T follicular helper cell (primary cell): ENCODE results near the gene RGS9.

ENCODE experiments used
- DNase-seq: peaks from one replicate; pipeline ENCODE4 v3.0.0-alpha.2; 2020; ENCODE audit warnings: low read depth

The RGS9 gene

DNA sequence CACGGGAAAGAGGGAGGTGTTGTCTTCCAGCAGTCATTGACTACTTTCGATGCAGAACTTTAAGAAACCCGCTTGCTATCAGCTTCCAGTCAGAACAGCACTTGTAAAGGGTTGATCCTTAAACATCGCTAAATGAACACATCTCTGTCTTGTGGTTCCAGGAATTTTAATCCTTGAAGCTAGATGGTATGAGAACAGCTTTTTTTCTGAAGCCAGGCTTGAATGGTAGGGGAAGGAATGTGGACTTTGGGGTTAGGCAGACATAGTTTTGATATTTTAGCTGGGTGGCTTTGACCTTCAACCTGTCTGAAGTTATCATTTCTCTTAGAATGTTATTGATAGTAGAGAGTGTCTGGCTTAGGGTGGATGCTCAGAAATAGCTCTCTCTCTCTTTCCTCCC lies 81.1 kb downstream of the RGS9 start:
- no peak for DNase-seq

DNA sequence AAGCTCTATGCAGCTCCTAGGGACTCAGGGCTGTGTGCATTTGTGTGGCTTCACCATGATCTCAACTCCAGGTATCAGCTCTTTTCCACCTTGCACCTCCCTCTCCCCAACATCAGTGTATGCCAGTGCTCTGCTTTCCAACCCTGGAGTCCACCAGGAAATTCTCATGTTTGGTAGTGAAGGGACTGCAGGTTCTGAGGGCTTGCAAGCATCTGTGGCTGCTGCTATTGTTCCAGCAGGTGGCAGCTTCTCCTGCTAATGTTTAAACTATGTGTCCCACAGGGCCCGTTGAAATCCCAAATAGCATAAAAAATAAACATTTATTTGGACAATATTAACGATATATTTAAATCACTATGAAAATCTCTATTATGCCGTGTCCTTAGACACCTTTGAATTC lies 82.0 kb downstream of the RGS9 start:
- DNase-seq: no peak

DNA sequence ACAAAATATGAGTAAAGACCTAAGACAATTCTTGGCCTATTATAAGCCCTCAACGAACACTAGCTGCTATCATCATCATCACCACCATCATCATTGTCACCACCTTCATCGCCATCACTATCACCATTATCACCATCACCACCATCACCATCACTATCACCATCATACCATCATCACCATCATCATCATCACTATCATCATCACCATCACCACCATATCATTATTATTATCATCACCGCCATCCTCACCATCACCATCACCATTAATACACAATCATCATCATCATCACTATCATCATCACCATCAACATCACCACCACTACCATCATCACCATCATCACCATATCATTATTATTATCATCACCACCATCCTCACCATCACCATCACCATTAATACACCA lies 82.5 kb downstream of the RGS9 start:
- DNase-seq: no peak

DNA sequence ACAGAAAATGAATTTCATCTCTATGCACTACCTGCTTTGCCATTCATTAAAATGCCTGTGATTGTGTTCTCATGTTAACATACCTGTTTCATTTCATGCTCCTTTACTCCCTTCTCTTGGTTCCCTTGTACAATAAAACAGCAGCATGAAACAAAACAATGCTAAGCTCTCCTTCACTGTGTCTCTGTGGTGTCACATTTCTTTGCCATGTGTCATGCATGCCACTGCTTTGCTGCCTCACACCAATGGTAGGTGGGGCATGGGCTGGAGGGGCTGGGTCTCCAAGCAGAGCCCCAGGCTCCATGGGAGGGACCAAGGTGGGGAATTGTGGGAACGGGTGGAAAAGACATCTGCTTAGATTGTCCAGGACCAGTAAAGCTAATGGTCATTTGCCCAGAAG lies 83.6 kb downstream of the RGS9 start:
- DNase-seq: no peak

DNA sequence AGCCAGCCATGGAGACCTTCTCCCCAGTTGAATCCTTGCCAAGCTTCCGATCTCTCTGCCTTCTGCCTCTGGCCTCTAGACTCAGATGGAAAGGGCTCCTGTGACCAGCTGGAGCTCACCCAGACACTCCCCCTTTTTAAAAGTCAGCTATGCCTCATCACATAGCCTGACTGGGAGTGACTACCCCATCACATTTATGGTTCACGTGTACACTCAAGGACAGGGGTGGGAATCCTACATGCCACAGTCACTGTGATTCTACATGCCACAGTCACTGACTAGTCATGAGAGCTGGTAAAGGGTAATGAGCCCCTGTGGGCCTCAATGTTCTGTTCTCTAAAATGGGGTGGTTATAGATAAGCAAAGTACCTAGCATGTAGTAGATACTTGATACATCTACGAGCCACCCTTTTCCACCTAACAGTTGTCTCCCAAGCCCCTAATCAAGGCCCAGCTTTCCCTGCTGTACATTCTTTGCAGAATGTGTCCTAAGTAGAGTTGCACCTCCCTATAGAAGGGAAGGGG lies 85.1 kb downstream of the RGS9 start:
- DNase-seq: no peak

DNA sequence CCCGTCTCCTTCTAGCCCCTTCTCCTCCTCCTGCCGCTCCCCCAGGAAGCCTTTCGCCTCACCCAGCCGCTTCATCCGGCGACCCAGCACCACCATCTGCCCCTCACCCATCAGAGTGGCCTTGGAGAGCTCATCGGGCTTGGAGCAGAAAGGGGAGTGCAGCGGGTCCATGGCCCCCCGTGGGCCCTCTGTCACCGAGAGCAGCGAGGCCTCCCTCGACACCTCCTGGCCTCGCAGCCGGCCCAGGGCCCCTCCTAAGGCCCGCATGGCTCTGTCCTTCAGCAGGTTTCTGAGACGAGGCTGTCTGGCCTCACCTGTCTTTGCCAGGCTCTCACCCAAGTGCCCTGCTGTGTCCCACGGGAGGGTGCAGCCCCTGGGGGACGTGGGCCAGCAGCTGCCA lies 87.9 kb downstream of the RGS9 start:
- DNase-seq: no peak

DNA sequence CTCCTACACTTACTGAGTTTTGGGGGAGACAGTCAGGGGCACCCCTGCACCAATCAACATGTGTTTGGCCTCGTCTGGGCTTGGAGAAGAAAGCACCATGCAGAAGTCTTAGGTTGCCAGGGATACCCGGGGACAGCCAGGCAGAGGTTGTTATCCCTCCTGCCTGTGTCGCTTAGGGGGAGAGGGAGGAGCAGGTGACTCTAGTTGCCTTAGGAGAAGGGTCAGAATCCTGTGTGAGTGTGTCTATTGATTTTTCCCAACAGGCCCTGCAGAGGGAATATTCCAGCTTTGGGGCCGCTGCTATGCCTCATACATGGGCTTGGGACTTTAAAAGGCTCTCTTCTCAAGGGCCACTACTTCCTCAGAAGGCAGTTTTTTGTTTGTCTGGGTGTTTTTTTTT lies 89.1 kb downstream of the RGS9 start:
- DNase-seq: no peak

DNA sequence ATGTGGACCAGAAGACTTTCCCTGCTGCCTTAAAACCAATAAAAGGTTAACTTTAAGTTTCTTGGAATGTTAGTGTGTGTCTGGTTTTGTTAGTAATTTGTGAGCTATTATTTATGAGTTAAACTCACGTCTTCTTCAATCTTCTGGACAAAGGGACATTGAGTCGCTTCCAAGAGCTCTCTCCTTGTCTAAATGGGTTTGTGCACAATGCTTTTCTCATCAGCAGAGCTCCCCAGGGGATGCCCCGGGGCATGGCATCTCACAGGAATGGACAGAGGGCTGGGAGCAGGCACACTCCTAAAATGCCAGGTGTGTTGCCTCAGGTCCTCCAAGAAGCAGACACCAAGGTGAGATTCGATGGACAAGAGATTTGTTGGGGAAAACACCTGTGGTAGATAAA lies 90.5 kb downstream of the RGS9 start:
- DNase-seq: no peak

DNA sequence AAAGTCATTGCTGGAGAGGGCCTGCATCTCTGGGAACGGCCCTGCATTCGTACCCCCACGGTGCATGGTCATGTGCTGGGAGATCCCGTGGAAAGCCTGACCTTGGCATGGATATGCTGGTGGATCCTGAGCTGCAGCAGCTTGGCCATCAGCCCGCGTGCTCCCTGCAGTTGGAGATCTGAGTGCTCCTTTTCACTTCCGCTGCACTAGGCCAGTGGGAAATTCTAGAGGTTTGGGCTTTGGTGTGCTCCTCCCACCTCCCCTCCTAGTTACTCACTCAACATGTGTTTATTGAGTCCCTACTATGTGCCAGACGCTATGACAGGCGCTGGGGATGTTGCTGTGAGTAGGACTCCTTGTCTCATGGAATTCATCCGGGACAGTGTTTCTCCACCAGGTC lies 91.1 kb downstream of the RGS9 start:
- DNase-seq: no peak

DNA sequence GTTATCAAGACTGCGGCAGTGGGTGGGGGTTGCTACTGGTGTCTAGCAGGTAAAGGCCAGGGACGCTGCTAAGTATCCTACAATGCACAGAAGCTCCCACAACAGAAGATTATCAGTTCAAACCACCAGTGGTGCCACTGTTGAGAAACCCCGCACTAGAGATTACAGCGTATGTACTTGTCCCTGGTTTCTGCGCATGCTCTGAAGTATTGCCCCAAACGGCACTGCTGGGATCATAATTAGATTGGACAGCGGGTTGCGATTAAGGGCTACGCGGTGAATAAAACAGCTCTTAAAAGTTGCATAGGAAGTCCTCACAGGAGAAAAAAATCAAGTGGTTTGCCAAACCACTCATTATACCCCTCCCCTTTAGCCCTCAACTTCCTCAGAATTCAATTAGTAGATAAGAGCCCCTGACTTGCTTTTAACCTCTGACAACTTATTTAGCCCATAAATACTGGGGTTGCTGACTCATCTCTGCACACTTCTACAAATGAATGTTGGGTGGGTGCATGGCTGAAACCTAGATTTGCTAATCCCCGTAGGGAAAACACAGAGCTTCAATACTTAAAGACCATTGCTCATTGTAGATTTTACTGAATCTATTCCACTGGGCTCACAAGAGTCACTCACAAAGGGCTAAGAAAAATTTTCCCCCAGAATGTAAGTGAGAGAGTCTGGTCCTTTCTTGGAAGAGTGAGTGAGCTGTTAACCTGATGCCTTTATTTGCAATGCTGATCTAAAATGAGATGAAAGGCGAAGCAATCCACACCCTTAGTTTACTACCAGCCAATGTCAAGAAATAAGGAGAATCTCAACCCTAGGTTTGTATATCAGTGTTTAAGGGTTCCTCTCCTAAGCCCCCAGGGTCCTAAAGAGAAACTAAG lies 91.8 kb downstream of the RGS9 start:
- DNase-seq: no peak

DNA sequence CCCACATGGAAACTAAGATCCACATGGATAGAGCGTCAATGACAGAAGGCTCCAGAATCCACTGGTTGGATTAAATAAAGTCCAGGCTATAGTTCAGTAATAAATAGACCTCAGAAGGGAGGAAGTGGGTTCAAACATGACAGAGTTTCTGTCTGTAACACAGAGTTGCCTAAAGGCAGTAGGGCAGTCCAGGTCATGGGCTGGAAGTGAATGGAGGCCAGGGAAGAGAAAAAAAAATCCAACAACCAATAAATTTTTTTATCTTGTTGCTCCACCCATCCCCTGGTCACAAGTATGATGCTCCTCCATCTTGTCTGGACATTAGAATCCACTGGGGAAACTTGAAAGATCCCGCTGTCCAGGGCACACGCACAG lies 92.4 kb downstream of the RGS9 start:
- DNase-seq: no peak

DNA sequence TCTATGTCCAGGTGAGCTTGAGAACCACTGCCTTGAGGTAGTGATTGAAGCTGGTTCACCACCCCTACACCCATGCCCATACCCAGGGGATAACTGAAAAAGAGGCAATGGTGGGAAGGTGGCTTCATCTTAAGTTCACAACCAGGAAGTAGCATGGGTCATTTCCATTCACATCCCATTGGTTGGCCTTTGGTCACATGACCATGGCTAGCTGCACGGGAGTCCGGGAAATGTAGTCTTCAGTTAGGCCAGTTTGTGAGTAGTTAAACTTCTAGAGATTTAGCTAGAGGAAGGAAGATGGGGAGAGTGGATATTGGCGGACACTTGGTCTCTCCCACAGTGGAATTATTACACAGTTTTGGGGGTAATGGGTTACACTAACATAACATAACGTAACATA lies 92.9 kb downstream of the RGS9 start:
- no peak for DNase-seq

DNA sequence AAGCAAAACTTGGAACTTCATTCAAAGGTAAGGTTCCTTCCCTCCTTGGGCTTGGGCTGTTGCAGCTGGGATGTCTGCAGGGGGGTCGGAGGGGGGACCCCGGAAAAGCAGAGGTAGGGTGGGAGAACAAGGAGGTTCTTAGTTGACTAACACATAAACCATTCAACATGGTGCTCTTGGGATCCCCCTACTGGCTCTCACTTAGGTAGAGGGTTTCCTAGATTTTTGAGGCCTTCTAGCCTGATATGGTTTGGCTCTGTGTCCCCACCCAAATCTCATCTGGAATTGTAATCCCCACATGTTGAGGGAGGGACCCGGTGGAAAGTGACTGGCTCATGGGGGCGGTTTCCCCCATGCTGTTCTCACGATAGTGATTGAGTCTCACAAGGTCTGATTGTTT lies 93.9 kb downstream of the RGS9 start:
- DNase-seq: no peak

DNA sequence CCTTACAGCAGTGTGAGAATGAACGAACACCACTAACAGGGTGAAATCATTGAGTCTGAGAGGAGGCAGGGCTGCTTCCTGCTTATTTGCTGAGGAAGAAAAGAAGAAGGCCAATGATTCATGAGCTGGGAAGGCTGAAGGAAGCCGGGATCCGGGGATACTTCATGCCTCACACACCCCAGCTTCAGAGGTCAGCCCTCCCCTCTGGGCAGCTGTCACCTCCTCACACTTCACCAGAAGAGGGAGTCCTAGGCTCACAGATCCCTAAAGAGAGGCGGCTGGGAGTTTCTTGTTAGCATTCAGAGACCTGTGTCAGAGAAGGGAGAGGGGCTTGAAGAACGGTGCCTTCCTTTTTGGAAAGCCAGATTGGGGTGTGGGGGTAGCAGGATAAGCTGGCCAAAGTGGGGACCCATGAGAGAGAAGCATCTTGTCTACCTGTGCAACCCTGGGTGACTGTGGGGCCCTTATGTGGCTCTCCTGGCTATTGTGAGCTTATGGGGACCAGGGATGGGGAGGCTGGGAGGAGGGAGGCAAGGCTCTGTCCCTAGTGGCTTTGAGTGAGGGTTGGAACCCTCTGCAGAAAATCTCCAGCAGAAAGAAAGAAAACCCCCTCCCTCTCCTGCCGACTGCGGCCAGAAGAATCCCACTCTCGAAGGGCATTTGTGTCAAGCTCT lies 94.6 kb downstream of the RGS9 start:
- no peak for DNase-seq

DNA sequence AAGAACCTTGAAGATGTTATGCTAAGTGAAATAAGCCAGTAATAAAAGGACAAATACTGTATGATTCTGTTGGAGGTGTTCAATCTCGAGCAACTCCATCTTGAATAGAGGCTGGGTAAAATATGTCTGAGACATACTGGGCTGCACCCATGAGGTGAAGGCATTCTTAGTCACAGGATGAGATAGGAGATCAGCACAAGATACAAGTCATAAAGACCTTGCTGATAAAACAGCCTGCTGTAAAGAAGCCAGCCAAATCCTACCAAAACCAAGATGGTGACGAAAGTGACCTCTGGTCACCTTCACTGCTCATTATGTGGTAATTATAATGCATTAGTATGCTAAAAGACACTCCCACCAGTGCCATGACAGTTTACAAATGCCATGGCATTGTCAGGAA lies 98.1 kb downstream of the RGS9 start:
- no peak for DNase-seq

DNA sequence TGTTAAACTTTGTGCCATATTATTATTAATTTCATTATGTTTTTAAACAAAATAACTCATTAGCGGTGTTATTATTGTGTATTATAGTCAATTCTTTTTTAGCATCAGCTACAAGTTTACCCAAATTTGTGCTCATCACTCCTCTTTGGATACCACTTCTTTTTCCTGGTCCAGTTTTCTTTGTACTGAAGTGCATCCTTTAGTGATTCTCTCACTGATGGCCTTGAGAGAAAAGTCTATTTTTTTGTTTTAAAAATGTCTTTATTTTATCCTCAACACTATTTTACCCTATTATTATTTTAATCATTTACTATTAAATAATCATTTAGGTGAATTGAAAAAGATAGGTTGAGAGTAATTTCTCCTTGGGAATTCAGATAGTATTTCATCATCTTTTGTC lies 99.2 kb downstream of the RGS9 start:
- no peak for DNase-seq

DNA sequence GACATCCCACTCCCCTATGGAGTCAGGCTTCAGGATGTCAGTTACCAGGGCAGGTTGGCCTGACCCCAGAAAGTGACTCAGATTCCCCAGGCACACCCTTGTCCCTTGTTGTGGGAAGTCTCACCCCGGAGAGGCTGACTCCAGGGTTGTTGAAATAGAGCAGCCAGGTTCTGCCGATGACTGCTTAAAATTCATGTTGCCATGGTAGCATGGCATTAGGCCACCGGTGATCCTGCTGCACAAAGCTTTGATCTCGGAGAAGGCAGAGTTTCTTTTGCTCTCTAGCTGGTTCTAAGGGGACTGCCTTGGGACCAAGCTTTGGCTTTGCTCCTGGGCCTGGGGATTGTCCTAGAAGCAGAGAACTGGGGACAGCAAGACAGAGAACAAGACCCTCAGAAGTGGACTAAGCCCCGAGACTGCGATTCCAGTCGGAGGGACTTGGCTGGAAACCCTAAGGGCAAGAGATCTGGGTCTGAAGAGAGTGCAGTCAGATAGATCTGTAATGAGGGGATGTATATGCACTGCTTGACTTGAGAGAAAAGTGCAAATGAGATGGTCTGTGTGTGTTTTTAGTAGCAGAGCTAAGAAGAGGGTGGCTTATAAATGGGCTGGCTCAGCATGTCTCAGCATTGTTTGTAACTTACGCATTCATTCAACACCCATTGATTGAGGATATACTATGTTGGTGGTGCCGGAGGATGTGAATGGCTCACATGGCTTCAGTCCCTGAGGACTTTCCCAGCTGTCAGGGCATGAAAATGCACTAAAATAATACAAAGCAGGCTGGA lies 106.9 kb downstream of the RGS9 start:
- DNase-seq: no peak

DNA sequence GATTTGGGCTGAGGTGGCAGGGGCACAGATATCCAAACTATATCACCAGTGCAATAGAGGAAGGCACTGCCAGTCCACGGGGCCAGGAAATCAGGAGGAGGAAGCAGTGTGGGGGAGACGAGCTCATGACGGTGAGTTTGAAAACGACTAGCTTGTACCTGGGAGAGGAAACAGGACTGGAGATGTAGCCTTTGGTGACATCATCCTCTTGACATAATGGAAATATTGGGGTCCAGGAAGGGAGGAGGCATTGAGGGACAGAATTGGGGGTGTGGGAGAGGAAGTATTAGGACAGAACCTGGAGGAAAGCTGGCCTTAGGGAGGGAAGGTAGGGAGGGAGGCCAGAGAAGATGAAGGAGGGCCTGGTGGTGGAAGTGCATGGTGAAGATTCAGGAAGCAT lies 109.1 kb downstream of the RGS9 start:
- DNase-seq: no peak

DNA sequence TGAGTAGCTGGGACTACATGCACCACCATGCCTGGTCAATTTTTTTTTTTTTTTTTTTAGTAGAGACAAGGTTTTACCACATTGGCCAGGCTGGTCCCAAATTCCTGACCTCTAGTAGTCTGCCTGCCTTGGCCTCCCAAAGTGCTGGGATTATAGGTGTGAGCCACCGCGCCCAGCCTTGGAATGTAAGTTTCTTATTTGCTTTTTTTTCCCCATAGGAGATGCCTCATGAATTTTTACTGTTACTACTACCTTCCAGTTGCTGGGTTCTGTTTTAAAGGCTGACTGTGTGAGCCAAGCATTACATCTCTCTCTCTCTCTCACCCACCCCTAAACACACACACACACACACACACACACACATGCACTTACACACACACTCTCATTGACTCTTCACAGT lies 112.6 kb downstream of the RGS9 start:
- DNase-seq: no peak

DNA sequence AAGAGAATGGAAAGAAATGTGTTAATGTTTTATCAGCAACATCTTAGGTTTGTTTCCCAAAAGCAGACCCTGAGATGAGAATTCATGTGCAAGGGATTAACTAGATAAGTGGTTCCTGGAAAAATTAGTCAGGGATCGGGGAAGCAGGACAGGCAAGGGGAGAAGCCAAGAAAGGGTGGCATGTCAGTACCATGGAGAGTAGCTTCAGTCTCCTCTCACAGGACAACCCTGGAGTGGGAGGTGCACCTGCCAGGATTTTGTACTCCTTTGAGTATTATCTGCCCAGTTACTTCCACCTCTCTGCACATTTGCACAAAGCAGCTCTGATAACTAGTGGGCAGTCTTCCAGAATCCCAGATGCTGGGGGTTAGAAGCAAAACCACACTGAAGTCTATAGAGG lies 117.0 kb downstream of the RGS9 start:
- no peak for DNase-seq

DNA sequence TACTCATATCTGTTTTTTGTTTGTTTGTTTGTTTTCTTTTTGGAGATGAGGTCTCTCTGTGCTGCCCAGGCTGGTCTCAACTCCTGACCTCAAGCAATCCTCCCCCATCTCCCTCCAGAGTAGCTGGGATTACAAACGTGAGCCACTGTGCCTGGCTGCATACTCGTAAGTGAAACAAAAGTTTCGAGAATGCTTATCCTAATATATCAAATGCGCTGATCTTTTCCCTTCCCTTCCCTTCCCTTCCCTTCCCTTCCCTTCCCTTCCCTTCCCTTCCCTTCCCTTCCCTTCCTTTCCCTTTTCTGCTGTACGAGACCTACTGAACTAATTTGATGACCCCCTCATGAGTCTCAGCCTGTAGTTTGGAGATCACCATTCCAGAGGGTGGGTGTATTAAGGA lies 122.1 kb downstream of the RGS9 start:
- no peak for DNase-seq

DNA sequence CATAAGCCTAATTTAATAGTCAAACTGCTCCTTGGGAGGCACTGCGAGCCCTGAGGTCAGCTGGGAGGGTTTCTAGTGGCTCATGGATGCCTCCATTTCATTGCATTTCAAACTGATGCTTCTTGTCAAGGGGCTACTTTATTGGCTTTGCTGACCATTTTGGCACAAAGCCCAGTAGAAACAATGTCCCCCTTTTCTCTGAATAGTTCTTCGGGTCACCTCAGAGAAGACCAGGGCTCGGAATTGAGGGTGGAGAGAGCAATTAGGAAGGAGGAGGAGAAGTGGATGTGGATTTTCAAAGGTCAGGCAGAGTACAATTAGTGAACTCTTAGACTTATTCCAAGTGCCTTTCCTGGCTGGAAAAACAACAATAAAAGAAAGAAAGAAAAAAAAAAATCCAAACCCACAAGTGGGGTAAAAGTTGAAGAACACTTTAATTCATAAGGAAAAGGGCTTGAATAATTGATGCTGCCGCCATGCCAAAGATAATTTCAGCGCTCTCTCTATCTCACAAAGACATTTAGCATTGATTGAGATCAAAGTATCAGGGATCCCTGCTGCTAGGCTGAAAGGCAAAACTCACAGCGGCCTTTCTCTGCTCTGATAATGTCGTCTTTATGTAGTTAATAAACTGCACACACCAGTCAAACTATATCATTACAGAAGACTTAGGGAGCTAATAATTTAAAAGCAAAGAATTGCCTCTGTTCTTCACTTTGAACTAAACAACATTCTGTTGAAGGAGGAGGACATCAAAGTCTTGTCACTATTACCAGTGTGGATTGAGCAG lies 122.7 kb downstream of the RGS9 start:
- no peak for DNase-seq
